ENCODE results near the gene OTOG.

DNA sequence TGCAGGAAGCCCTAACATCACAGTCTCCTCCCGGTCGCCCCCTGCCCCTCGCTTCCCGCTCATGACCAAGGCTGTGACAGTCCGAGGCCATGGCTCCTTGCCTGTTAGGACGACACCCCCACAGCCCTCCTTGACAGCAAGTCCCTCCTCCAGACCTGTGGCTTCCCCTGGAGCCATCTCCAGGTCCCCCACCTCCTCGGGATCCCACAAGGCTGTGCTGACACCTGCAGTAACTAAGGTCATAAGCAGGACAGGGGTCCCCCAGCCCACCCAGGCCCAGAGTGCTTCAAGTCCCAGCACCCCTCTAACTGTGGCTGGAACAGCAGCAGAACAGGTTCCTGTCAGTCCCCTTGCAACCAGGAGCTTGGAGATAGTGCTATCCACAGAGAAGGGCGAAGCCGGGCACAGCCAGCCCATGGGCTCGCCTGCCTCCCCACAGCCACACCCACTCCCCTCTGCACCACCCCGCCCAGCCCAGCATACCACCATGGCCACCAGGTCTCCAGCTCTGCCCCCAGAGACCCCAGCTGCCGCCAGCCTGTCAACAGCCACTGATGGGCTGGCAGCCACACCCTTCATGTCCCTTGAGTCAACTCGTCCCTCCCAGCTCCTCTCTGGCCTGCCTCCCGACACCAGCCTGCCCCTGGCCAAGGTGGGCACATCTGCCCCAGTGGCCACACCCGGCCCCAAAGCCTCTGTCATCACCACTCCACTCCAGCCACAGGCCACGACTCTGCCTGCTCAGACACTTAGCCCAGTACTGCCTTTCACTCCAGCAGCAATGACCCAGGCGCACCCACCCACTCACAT, 63.2 kb downstream of the OTOG start:
- TF ChIP-seq POLR2A (IDR thresholded peaks at IDR 0.05), result no peak
- TF ChIP-seq, protein P1, sequence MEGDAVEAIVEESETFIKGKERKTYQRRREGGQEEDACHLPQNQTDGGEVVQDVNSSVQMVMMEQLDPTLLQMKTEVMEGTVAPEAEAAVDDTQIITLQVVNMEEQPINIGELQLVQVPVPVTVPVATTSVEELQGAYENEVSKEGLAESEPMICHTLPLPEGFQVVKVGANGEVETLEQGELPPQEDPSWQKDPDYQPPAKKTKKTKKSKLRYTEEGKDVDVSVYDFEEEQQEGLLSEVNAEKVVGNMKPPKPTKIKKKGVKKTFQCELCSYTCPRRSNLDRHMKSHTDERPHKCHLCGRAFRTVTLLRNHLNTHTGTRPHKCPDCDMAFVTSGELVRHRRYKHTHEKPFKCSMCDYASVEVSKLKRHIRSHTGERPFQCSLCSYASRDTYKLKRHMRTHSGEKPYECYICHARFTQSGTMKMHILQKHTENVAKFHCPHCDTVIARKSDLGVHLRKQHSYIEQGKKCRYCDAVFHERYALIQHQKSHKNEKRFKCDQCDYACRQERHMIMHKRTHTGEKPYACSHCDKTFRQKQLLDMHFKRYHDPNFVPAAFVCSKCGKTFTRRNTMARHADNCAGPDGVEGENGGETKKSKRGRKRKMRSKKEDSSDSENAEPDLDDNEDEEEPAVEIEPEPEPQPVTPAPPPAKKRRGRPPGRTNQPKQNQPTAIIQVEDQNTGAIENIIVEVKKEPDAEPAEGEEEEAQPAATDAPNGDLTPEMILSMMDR (IDR thresholded peaks at IDR 0.05), result no peak
- TF ChIP-seq POLR2AphosphoS5 (IDR thresholded peaks at IDR 0.05; ENCODE audit: insufficient read depth in 1 of 2, low read depth in 1 of 2), result no peak

All from vagina (tissue), 2 donors.